H1 (cell line): ENCODE results near the gene CD96. TPM values are rescaled to one million over a fixed set of nuclear protein-coding genes. Genes with fewer than 3 reads are reported as not detected.

Experiments used
- CTCF ChIA-PET: fragments of 300-600 bp; sonication (Branson Sonifier 250); formaldehyde crosslinking; loops from one replicate; lab custom pipeline; 2021; ENCODE audit not compliant: partially characterized antibody; lab: Charles Lee
- POLR2A ChIA-PET: fragments of 300-600 bp; sonication (Branson Sonifier 250); formaldehyde crosslinking; loops from one replicate; lab custom pipeline; 2021; ENCODE audit warnings: inconsistent platforms; ENCODE audit not compliant: partially characterized antibody; lab: Charles Lee
- DNase-seq, 2 experiments: peaks; one replicate each; pipeline versions ENCODE4 v3.0.0 to v3.0.0-alpha.2; 2010 to 2022; ENCODE audit warnings: low spot score in 2 of 2, low read depth in 1 of 2, mixed read lengths in 1 of 2
- FAIRE-seq: peaks from 2 replicates; lab custom pipeline; 2011; peaks lifted over from hg19 to GRCh38; lab: Jason Lieb, UNC
- H2AFZ ChIP-seq: 2 replicates; pipeline ENCODE4 v1.8.1; 2012; ENCODE audit warnings: low read length, inconsistent platforms
- H2AK5ac ChIP-seq: 2 replicates; pipeline ENCODE4 v1.6.1; 2013; ENCODE audit warnings: low read depth, low read length
- H2BK120ac ChIP-seq: replicated peaks from 2 replicates; pipeline ENCODE3; 2013; ENCODE audit warnings: low read depth, low read length, inconsistent platforms
- H2BK12ac ChIP-seq: 2 replicates; pipeline ENCODE4 v1.6.1; 2013; ENCODE audit warnings: low read depth, low read length
- H2BK15ac ChIP-seq: 2 replicates; pipeline ENCODE4 v1.6.1; 2013; ENCODE audit warnings: low read length
- H2BK20ac ChIP-seq: 2 replicates; pipeline ENCODE4 v1.6.1; 2013; ENCODE audit warnings: low read length
- H2BK5ac ChIP-seq: 2 replicates; pipeline ENCODE4 v1.6.1; 2013; ENCODE audit warnings: low read depth, low read length
- H3K14ac ChIP-seq: 2 replicates; pipeline ENCODE4 v1.6.1; 2013; ENCODE audit warnings: inconsistent platforms; ENCODE audit not compliant: insufficient read length
- H3K18ac ChIP-seq: 2 replicates; pipeline ENCODE4 v1.6.1; 2013; ENCODE audit warnings: low read length; ENCODE audit errors: extremely low read depth
- H3K23ac ChIP-seq: 2 replicates; pipeline ENCODE4 v1.6.1; 2013; ENCODE audit warnings: inconsistent platforms; ENCODE audit not compliant: insufficient read length
- H3K23me2 ChIP-seq: 2 replicates; pipeline ENCODE4 v1.6.1; 2013; ENCODE audit warnings: low read depth, low read length
- H3K27ac ChIP-seq: 2 replicates; pipeline ENCODE4 v1.6.1; 2011; ENCODE audit warnings: low read depth, low read length, inconsistent platforms
- H3K27me3 ChIP-seq, 4 experiments: replicated peaks in 1 of 4; 1 replicate in 1 of 4; 2 replicates in 3 of 4; pipeline versions ENCODE4 v1.6.1 to v1.8.1; 2011 to 2013; ENCODE audit warnings: low read length in 3 of 4, mild to moderate bottlenecking in 3 of 4, inconsistent platforms in 2 of 4, mixed read lengths in 2 of 4, moderate library complexity in 1 of 4; ENCODE audit not compliant: control insufficient read depth in 3 of 4, insufficient read depth in 3 of 4; ENCODE audit errors: extremely low read depth in 1 of 4
- H3K36me3 ChIP-seq, 4 experiments: 2 replicates each; pipeline versions ENCODE4 v1.6.1 to v1.8.1; 2011 to 2013; ENCODE audit warnings: mild to moderate bottlenecking in 4 of 4, low read length in 3 of 4, moderate library complexity in 2 of 4, control low read depth in 1 of 4, inconsistent platforms in 1 of 4; ENCODE audit not compliant: insufficient read depth in 4 of 4, control insufficient read depth in 2 of 4
- H3K4ac ChIP-seq: replicated peaks from 2 replicates; pipeline ENCODE3; 2013; ENCODE audit warnings: low read length, low read depth, mixed read lengths, inconsistent platforms; ENCODE audit not compliant: insufficient read length
- H3K4me1 ChIP-seq, 4 experiments: replicated peaks in 1 of 4; 1 replicate in 1 of 4; 2 replicates in 3 of 4; pipeline versions ENCODE4 v1.6.1 to v1.8.1; 2011 to 2013; ENCODE audit warnings: low read length in 3 of 4, inconsistent platforms in 2 of 4, mixed read lengths in 1 of 4; ENCODE audit not compliant: insufficient read depth in 4 of 4, control insufficient read depth in 3 of 4
- H3K4me2 ChIP-seq, 2 experiments: 2 replicates each; pipeline versions ENCODE4 v1.6.1 to v1.8.1; 2011 to 2013; ENCODE audit warnings: low read depth in 2 of 2, low read length in 2 of 2, control low read depth in 1 of 2, inconsistent platforms in 1 of 2, mild to moderate bottlenecking in 1 of 2; ENCODE audit not compliant: insufficient read depth in 1 of 2
- H3K4me3 ChIP-seq, 4 experiments: fragments of 200-600, 300-600 bp in 1 of 4; sonication (generic), shearing (Covaris generic), sonication (Bioruptor Twin) in 1 of 4; 2 replicates each; pipeline versions ENCODE4 v1.5.1 to v1.8.1; 2011 to 2016; ENCODE audit warnings: low read length in 4 of 4, low read depth in 3 of 4, control low read depth in 2 of 4, inconsistent platforms in 2 of 4, mild to moderate bottlenecking in 2 of 4, mixed read lengths in 1 of 4, moderate library complexity in 1 of 4; ENCODE audit not compliant: insufficient read depth in 2 of 4; ENCODE audit errors: extremely low read depth in 1 of 4
- H3K56ac ChIP-seq: replicated peaks from 2 replicates; pipeline ENCODE3; 2013; ENCODE audit warnings: low read depth, mild to moderate bottlenecking, mixed read lengths, low read length, inconsistent platforms; ENCODE audit not compliant: insufficient read length
- H3K79me1 ChIP-seq: 2 replicates; pipeline ENCODE4 v1.6.1; 2013; ENCODE audit warnings: low read depth, low read length, control low read depth
- H3K79me2 ChIP-seq, 2 experiments: 2 replicates each; pipeline versions ENCODE4 v1.6.1 to v1.8.1; 2012 to 2013; ENCODE audit warnings: low read length in 2 of 2, mild to moderate bottlenecking in 2 of 2, inconsistent platforms in 1 of 2; ENCODE audit not compliant: insufficient read depth in 2 of 2, control insufficient read depth in 1 of 2
- H3K9ac ChIP-seq, 4 experiments: replicated peaks in 1 of 4; 1 replicate in 1 of 4; 2 replicates in 3 of 4; pipeline versions ENCODE4 v1.6.1 to v1.8.1; 2011 to 2013; ENCODE audit warnings: low read depth in 3 of 4, low read length in 3 of 4, control low read depth in 2 of 4, mild to moderate bottlenecking in 2 of 4, moderate library complexity in 2 of 4, inconsistent platforms in 1 of 4; ENCODE audit errors: extremely low read depth in 1 of 4
- H3K9me3 ChIP-seq, 2 experiments: 2 replicates each; pipeline versions ENCODE4 v1.6.1 to v1.8.1; 2012 to 2013; ENCODE audit warnings: mild to moderate bottlenecking in 2 of 2, moderate library complexity in 2 of 2, control low read depth in 1 of 2, inconsistent platforms in 1 of 2, low read depth in 1 of 2, low read length in 1 of 2, mixed read lengths in 1 of 2; ENCODE audit not compliant: insufficient read depth in 2 of 2
- H4K20me1 ChIP-seq, 2 experiments: replicated peaks in 1 of 2; 2 replicates each; pipeline versions ENCODE3 to v1.8.1; 2011 to 2013; ENCODE audit warnings: inconsistent platforms in 2 of 2, low read length in 2 of 2, mild to moderate bottlenecking in 1 of 2; ENCODE audit not compliant: insufficient read depth in 2 of 2, control insufficient read depth in 1 of 2
- H4K5ac ChIP-seq: 2 replicates; pipeline ENCODE4 v1.6.1; 2013; ENCODE audit warnings: low read length, low read depth, mixed read lengths, inconsistent platforms; ENCODE audit not compliant: insufficient read length
- H4K8ac ChIP-seq: 2 replicates; pipeline ENCODE4 v1.8.0; 2013; ENCODE audit warnings: mild to moderate bottlenecking, moderate library complexity, low read length, inconsistent platforms; ENCODE audit not compliant: insufficient read depth; ENCODE audit errors: extremely low read depth
- H4K91ac ChIP-seq: replicated peaks from 2 replicates; pipeline ENCODE3; 2013; ENCODE audit warnings: low read length, mixed read lengths, inconsistent platforms; ENCODE audit not compliant: insufficient read length
- ASH2L ChIP-seq: fragments of 200-600, 300-600 bp; sonication (generic); IDR thresholded peaks from one replicate; pipeline ENCODE4 v1.7.1; 2017; ENCODE audit warnings: low read length
- BACH1 ChIP-seq: IDR thresholded peaks from 2 replicates; pipeline ENCODE4 v1.6.1; 2012; ENCODE audit warnings: low read length, improper control_type of control experiment
- EGR1 ChIP-seq: IDR thresholded peaks from 2 replicates; pipeline ENCODE4 v1.6.1; 2011; ENCODE audit warnings: low read depth, low read length, borderline replicate concordance
- GTF2F1 ChIP-seq: IDR thresholded peaks from 2 replicates; pipeline ENCODE4 v1.6.1; 2012; ENCODE audit warnings: low read depth, low read length, improper control_type of control experiment, borderline replicate concordance
- JUN ChIP-seq: IDR thresholded peaks from 2 replicates; pipeline ENCODE4 v1.6.1; 2011; ENCODE audit warnings: low read depth, mild to moderate bottlenecking, improper control_type of control experiment, low read length
- NRF1 ChIP-seq: IDR thresholded peaks from 2 replicates; pipeline ENCODE4 v1.6.1; 2011; ENCODE audit warnings: mild to moderate bottlenecking, low read depth, low read length, improper control_type of control experiment
- RBBP5 ChIP-seq: IDR thresholded peaks from 2 replicates; pipeline ENCODE4 v1.7.1; 2012; ENCODE audit warnings: low read depth, mild to moderate bottlenecking, inconsistent platforms, low read length, moderate library complexity, borderline replicate concordance
- SIRT6 ChIP-seq: IDR thresholded peaks from one replicate; pipeline ENCODE4 v1.7.1; 2012; ENCODE audit warnings: low read length, inconsistent platforms
- SP4 ChIP-seq: IDR thresholded peaks from 2 replicates; pipeline ENCODE4 v1.6.1; 2012; ENCODE audit warnings: low read length, inconsistent platforms
- TAF7 ChIP-seq: optimal IDR thresholded peaks from 2 replicates; pipeline ENCODE3; 2011; ENCODE audit warnings: low read depth, mild to moderate bottlenecking, inconsistent platforms, low read length, moderate library complexity, borderline replicate concordance
- TBP ChIP-seq: IDR thresholded peaks from 2 replicates; pipeline ENCODE4 v1.6.1; 2011; ENCODE audit warnings: low read depth, low read length, improper control_type of control experiment
- WGBS, 2 experiments: shearing (Covaris generic) in 1 of 2; methylation state at CpG; one replicate each; pipeline versions ENCODE4 v1.1.6 to v1.1.7; 2013 to 2015; ENCODE audit warnings: low lambda C conversion rate in 2 of 2, mixed read lengths in 2 of 2, inconsistent platforms in 1 of 2, low coverage in 1 of 2, missing lambda C conversion rate in 1 of 2; ENCODE audit not compliant: insufficient replicate concordance in 2 of 2, insufficient coverage in 1 of 2, insufficient read length in 1 of 2; ENCODE audit errors: extremely low coverage in 1 of 2, missing lambda C conversion rate in 1 of 2; 5-methylcytosine and 5-hydroxymethylcytosine counted together
- polyA plus RNA-seq, 7 experiments: library from polyadenylated mRNA; depleted of rRNA in 3 of 7; stranded (reverse) in 5 of 7; unstranded in 2 of 7; fragments of >200 nt in 5 of 7; fragments of 200-250 nt in 2 of 7; gene quantifications; 1 replicate in 5 of 7; 2 replicates in 1 of 7; 4 replicates in 1 of 7; pipeline versions ENCODE4 v1.2.1 to v1.2.3, GENCODE V29; 2011 to 2013; ENCODE audit warnings: missing spikeins in 2 of 7, mixed read lengths in 2 of 7
- total RNA-seq: library from RNA; stranded (reverse); fragmentation: NEBNext Ultra II Directional; extraction: Animal tissue kit (Norgen Biotek cat#: 25700); gene quantifications from 2 replicates; pipeline ENCODE4 v1.2.1, GENCODE V29; 2021
- TF ChIP-seq, protein P1 (sequence below): IDR thresholded peaks from 2 replicates; pipeline ENCODE4 v1.6.1; 2011; ENCODE audit warnings: low read depth, mild to moderate bottlenecking, low read length; ENCODE audit not compliant: insufficient read depth
- TF ChIP-seq, protein P2 (sequence below): IDR thresholded peaks from 2 replicates; pipeline ENCODE4 v1.6.1; 2012; ENCODE audit warnings: low read length, inconsistent platforms

Gene CD96
- total and polyA plus RNA-seq, 2 of the 8 experiments (the other 6 are each of a cell fraction or from before 2014, with no cell fraction given) = not detected

DNA sequence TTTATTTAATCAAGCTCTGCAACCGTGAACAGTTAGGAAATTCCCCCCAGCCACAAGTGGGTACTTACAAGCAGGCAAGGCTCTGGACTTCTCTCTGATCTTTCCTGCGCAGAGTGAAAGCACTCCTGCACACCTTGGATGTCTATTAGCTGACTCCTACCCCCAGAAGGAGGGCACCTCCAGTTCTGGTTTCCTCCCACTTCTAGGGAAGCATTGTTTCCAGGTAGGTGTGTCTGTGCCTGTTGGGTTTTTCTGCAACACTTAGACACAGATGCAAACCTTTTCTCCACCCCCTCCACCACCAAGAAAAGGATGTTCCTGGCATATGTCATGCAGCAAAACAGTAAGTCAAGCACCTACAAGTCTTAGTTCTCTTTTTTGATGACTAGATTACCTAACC is 53.2 kb downstream of the CD96 start, which contains the start of gene ZBED2:
Gene ZBED2, minus strand, starts transcription at position 115 of the 400 bp plus-strand sequence. CDS start 1,145 bp downstream, outside the sequence.
- Histone ChIP-seq H3K27me3 (no peaks in the 10 kb centered on the region), H3K9ac (no peak within 1 kb of the TSS), H2BK20ac (no peak within 1 kb of the TSS), H2BK120ac (no peak within 1 kb of the TSS), H3K79me2 (no peaks in the 10 kb centered on the region), H3K23ac (no peak within 1 kb of the TSS), H3K36me3 (no peaks in the 10 kb centered on the region), H3K23me2 (no peaks in the 10 kb centered on the region), H3K4me1 (no peaks in the 10 kb centered on the region), H3K56ac (no peak within 1 kb of the TSS), H4K5ac (no peak within 1 kb of the TSS), H3K27ac (no peak within 1 kb of the TSS), H3K9me3 (no peaks in the 10 kb centered on the region), H4K8ac (no peak within 1 kb of the TSS), H3K4me2 (no peak within 1 kb of the TSS), H2BK15ac (no peak within 1 kb of the TSS), H2BK12ac (no peak within 1 kb of the TSS), H3K14ac (no peak within 1 kb of the TSS), H3K79me1 (no peaks in the 10 kb centered on the region), H2AK5ac (no peak within 1 kb of the TSS), H3K4me3 (no peak within 1 kb of the TSS), H4K91ac (no peak within 1 kb of the TSS), H2AFZ (no peak within 1 kb of the TSS), H2BK5ac (no peak within 1 kb of the TSS), H3K4ac (no peak within 1 kb of the TSS), H3K18ac (no peak within 1 kb of the TSS), H4K20me1 (no peaks in the 10 kb centered on the region)
- ChIA-PET POLR2A (no interaction called here), CTCF (interaction anchor here (1.3 kb wide), 1 partner anchor 15 kb away, joined by 3 read pairs; no protein-coding TSS in a partner anchor)
- FAIRE-seq (no peak), DNase-seq (no peak)
- no peak for TF ChIP-seq ASH2L
- TF ChIP-seq SIRT6 = no peak
- TF ChIP-seq, protein P1, sequence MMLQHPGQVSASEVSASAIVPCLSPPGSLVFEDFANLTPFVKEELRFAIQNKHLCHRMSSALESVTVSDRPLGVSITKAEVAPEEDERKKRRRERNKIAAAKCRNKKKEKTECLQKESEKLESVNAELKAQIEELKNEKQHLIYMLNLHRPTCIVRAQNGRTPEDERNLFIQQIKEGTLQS = no peak
- TF ChIP-seq TAF7 = no peak
- TF ChIP-seq TBP = no peak
- no peak for TF ChIP-seq EGR1
- no peak for TF ChIP-seq GTF2F1
- TF ChIP-seq BACH1 = no peak
- TF ChIP-seq NRF1 = no peak
- no peak for TF ChIP-seq SP4
- no peak for TF ChIP-seq JUN
- TF ChIP-seq, protein P2, sequence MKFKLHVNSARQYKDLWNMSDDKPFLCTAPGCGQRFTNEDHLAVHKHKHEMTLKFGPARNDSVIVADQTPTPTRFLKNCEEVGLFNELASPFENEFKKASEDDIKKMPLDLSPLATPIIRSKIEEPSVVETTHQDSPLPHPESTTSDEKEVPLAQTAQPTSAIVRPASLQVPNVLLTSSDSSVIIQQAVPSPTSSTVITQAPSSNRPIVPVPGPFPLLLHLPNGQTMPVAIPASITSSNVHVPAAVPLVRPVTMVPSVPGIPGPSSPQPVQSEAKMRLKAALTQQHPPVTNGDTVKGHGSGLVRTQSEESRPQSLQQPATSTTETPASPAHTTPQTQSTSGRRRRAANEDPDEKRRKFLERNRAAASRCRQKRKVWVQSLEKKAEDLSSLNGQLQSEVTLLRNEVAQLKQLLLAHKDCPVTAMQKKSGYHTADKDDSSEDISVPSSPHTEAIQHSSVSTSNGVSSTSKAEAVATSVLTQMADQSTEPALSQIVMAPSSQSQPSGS = no peak
- TF ChIP-seq RBBP5 = no peak
- 84% methylated on average over 2 of the region's 2 CpGs; no CpG with 5 or more reads in 1 of the 2 experiments for WGBS, 2 experiments
